ENCODE results near the gene PPP4C. TPM values are rescaled to one million over a fixed set of nuclear protein-coding genes. Genes with fewer than 3 reads are reported as not detected.
"Not testable (repeated sequence)": the region's sequence is repeated elsewhere in the genome, so short reads cannot be mapped to it uniquely, and the experiment has no call there.

PPP4C gene
- total RNA-seq, 1 experiment from 2014 or later, result 116 TPM

DNA sequence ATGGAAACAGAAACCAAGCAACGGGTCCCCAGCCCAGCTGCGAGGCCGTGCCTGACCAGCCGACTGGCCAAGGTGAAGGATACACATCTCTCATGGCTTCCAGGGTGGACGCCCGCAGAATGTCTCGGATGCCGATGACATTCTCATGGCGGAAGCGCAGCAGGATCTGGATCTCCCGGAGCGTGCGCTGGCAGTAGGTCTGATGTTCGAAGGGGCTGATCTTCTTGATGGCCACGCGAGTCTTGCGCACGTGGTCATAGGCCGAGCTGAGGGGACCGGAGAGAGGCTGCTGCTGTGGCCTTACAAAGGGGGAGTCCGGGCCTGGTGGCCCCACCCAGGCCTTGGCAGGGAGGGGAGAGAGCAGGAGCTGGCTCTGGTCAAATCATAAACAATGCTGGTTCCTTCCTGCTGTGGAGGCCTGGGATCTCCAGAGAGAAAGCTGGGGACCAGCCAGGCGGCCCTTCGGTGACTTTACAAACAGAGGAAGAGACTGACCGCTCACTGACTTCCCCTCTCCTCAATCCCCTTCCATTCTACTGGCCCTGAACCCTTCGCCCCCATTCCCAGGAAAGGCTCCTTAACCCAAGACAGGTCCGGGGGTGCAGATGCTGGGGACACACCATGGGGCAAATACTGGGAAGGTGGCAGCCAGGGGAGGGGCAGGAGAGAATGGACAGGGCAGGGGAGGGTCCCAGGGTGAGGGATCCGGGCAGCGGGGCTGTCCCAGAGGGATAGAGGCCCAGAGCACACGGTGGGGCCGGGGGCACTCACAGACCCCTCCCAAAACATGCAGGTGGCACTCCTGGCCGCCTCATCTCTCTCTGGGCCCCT is 46.2 kb downstream of the PPP4C start:
- ATAC-seq (no peak), DNase-seq (no peak)
- TF ChIP-seq EZH2 (IDR thresholded peaks at IDR 0.05; ENCODE audit: low read length, unreplicated experiment) (no peak), EZH2phosphoT487 (IDR thresholded peaks at IDR 0.05; ENCODE audit: borderline replicate concordance, low read length) (no peak), CTCF (conservative IDR thresholded peaks at IDR 0.05; ENCODE audit: low read depth, low read length) (no peak)
- H3K9ac ChIP-seq (ENCODE audit: low read length), result peak overlapping the region; percentile 72
- no peak overlapping the region for H3K27ac ChIP-seq (ENCODE audit: low read length)
- intact Hi-C loops (cut with micrococcal nuclease), result no loop called here
- no peaks in the 10 kb centered on the region for H3K9me3 ChIP-seq (ENCODE audit: low read length)
- peak overlapping the region; percentile 83 for H3K4me2 ChIP-seq (ENCODE audit: low read length)
- CTCF ChIA-PET, result no interaction called here
- H3F3A ChIP-seq (ENCODE audit: low read length, unreplicated experiment), result no peaks in the 10 kb centered on the region
- no peaks in the 10 kb centered on the region for H4K20me1 ChIP-seq (ENCODE audit: low read length)
- H3K27me3 ChIP-seq (ENCODE audit: low read length), result no peaks in the 10 kb centered on the region
- no peaks in the 10 kb centered on the region for H3K36me3 ChIP-seq (ENCODE audit: low read depth, low read length)
- H3K79me2 ChIP-seq (ENCODE audit: low read length), result no peaks in the 10 kb centered on the region
- no peaks in the 10 kb centered on the region for H3K9me2 ChIP-seq (replicated peaks; ENCODE audit: low read length)
- POLR2A ChIA-PET (ENCODE audit: unreplicated experiment), result no interaction called here
- peak overlapping the region; percentile 79 for H3K4me3 ChIP-seq (ENCODE audit: low read length)
- no TSS peak for BruUV-seq (replicated peaks)
- peaks cover 10% of the 10 kb centered on the region for H3K4me1 ChIP-seq (ENCODE audit: insufficient read depth, low read length)
- 0 out of 2 replicates have a peak overlapping the region, but pooled peaks have one; percentile 64 for H2AFZ ChIP-seq (ENCODE audit: low read length)

- no peaks in the 10 kb centered on the region for H3F3A ChIP-seq (ENCODE audit: low read length, unreplicated experiment)
- no peaks in the 10 kb centered on the region for H3K36me3 ChIP-seq (ENCODE audit: low read depth, low read length)
- TF ChIP-seq EZH2 (IDR thresholded peaks at IDR 0.05; ENCODE audit: low read length, unreplicated experiment) (no peak), CTCF (conservative IDR thresholded peaks at IDR 0.05; ENCODE audit: low read depth, low read length) (no peak), EZH2phosphoT487 (IDR thresholded peaks at IDR 0.05; ENCODE audit: borderline replicate concordance, low read length) (no peak)
- H3K79me2 ChIP-seq (ENCODE audit: low read length), result no peaks in the 10 kb centered on the region
- H3K4me3 ChIP-seq (ENCODE audit: low read length), result peak overlapping the region; percentile 79
- ATAC-seq (no peak; the same call in 1 of the 2 replicates), DNase-seq (no peak)
- peak overlapping the region; percentile 83 for H3K4me2 ChIP-seq (ENCODE audit: low read length)
- peak overlapping the region; percentile 72 for H3K9ac ChIP-seq (ENCODE audit: low read length)
- ChIA-PET CTCF (no interaction called here), POLR2A (ENCODE audit: unreplicated experiment) (no interaction called here)
- peaks cover 10% of the 10 kb centered on the region for H3K4me1 ChIP-seq (ENCODE audit: insufficient read depth, low read length)
- H4K20me1 ChIP-seq (ENCODE audit: low read length), result no peaks in the 10 kb centered on the region
- BruUV-seq (replicated peaks), result TSS peak; percentile 25
- intact Hi-C loops (cut with micrococcal nuclease), result no loop called here
- no peak overlapping the region for H3K27ac ChIP-seq (ENCODE audit: low read length)
- H3K9me3 ChIP-seq (ENCODE audit: low read length), result no peaks in the 10 kb centered on the region
- H3K9me2 ChIP-seq (replicated peaks; ENCODE audit: low read length), result no peaks in the 10 kb centered on the region
- H2AFZ ChIP-seq (ENCODE audit: low read length), result peak overlapping the region; percentile 64
- H3K27me3 ChIP-seq (ENCODE audit: low read length), result no peaks in the 10 kb centered on the region
Measured at GRCh38 chr16:30122604-30123160, 46.9 kb downstream of the PPP4C start.

DNA sequence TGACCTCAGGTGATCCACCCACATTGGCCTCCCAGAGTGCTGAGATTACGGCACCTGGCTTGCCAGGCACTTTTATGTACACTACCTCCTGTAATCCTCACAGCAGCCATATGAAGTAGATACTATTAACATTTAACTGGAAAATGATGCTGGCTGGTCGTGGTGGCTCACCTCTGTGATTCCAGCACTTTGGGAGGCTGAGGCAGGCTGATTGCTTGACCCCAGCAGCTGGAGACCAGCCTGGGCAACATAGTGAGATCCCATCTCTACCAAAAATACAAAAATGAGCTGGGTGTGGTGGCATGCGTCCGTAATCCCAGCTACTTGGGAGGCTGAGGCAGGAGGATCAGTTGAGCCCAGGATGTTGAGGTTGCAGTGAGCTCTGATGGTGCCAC is 49.2 kb downstream of the PPP4C start:
- Histone ChIP-seq H3K4me1 (ENCODE audit: insufficient read depth, low read length) (peaks cover 10% of the 10 kb centered on the region), H3K9ac (ENCODE audit: low read length) (no peak overlapping the region), H3K27ac (ENCODE audit: low read length) (no peak overlapping the region; the same call in 1 of the 2 replicates), H3F3A (ENCODE audit: low read length, unreplicated experiment) (no peaks in the 10 kb centered on the region), H3K27me3 (ENCODE audit: low read length) (no peaks in the 10 kb centered on the region), H3K4me3 (ENCODE audit: low read length) (no peak overlapping the region), H2AFZ (ENCODE audit: low read length) (no peak overlapping the region), H3K36me3 (ENCODE audit: low read depth, low read length) (no peaks in the 10 kb centered on the region), H3K79me2 (ENCODE audit: low read length) (no peaks in the 10 kb centered on the region), H3K4me2 (ENCODE audit: low read length) (no peak overlapping the region), H3K9me2 (replicated peaks; ENCODE audit: low read length) (no peaks in the 10 kb centered on the region), H4K20me1 (ENCODE audit: low read length) (no peaks in the 10 kb centered on the region), H3K9me3 (ENCODE audit: low read length) (no peaks in the 10 kb centered on the region)
- ATAC-seq (no peak), DNase-seq (no peak)
- intact Hi-C loops (cut with micrococcal nuclease), result no loop called here
- no TSS peak for BruUV-seq (replicated peaks)
- POLR2A ChIA-PET (ENCODE audit: unreplicated experiment), result no interaction called here
- CTCF ChIA-PET, result interaction anchor here (1.3 to 2.0 kb wide), 2 partner anchors 33 to 35 kb away, joined by 3 to 13 read pairs; partner anchors contain the start of gene TBX6
- TF ChIP-seq EZH2phosphoT487 (IDR thresholded peaks at IDR 0.05; ENCODE audit: borderline replicate concordance, low read length) (no peak), CTCF (conservative IDR thresholded peaks at IDR 0.05; ENCODE audit: low read depth, low read length) (no peak)

- H3F3A ChIP-seq (ENCODE audit: low read length, unreplicated experiment); H3K4me3 ChIP-seq (ENCODE audit: low read length); H3K4me2 ChIP-seq (ENCODE audit: low read length); H3K27ac ChIP-seq (ENCODE audit: low read length); H3K79me2 ChIP-seq (ENCODE audit: low read length); BruUV-seq (replicated peaks); H3K9me2 ChIP-seq (replicated peaks; ENCODE audit: low read length); POLR2A ChIA-PET (ENCODE audit: unreplicated experiment); H3K27me3 ChIP-seq (ENCODE audit: low read length); H4K20me1 ChIP-seq (ENCODE audit: low read length); H2AFZ ChIP-seq (ENCODE audit: low read length); H3K4me1 ChIP-seq (ENCODE audit: insufficient read depth, low read length); ATAC-seq; H3K9me3 ChIP-seq (ENCODE audit: low read length); H3K36me3 ChIP-seq (ENCODE audit: low read depth, low read length); intact Hi-C loops (cut with micrococcal nuclease); DNase-seq; H3K9ac ChIP-seq (ENCODE audit: low read length): not testable (repeated sequence)
- CTCF ChIA-PET, result interaction anchor here (2.0 kb wide), 1 partner anchor 34 kb away, joined by 13 read pairs; the partner anchor contains the start of gene TBX6
Measured at GRCh38 chr16:30125690-30126089, 49.9 kb downstream of the PPP4C start.
